Activated CD8-positive, alpha-beta memory T cell treated with anti-CD3 and anti-CD28 coated beads, Interleukin-2, amount 10 ng/mL, durations not matched to agents 7 days and 5 days (primary cell): ENCODE results near the gene SAG. TPM values are rescaled to one million over a fixed set of nuclear protein-coding genes. Genes with fewer than 3 reads are reported as not detected.
A peak's percentile ranks its signal among the peaks of the same experiment; 100 is the strongest.

Source experiments
- ATAC-seq: fragments of 150-1000 bp; cut with Tn5 transposase; one replicate; pipeline ENCODE4 v1.10.0; 2021; ENCODE audit warnings: moderate library complexity
- CTCF ChIA-PET: fragments of 350-600 bp; sonication (Branson Sonifier 250); formaldehyde crosslinking; loops from one replicate; lab custom pipeline; 2021; ENCODE audit warnings: antibody characterized with exemption; lab: Charles Lee
- DNase-seq: peaks from one replicate; pipeline ENCODE4 v3.0.0-alpha.2; 2020
- H3K27ac Mint-ChIP-seq: one replicate; pipeline ENCODE4 v1.8.0; 2021; ENCODE audit warnings: mild to moderate bottlenecking, mixed read lengths
- H3K27me3 Mint-ChIP-seq: one replicate; pipeline ENCODE4 v1.8.0; 2021; ENCODE audit warnings: mixed read lengths
- H3K36me3 Mint-ChIP-seq: one replicate; pipeline ENCODE4 v1.8.0; 2021; ENCODE audit warnings: mild to moderate bottlenecking, mixed read lengths
- H3K4me1 Mint-ChIP-seq: one replicate; pipeline ENCODE4 v1.8.0; 2021; ENCODE audit warnings: mixed read lengths
- H3K4me3 Mint-ChIP-seq: one replicate; pipeline ENCODE4 v1.8.0; 2021; ENCODE audit warnings: mild to moderate bottlenecking, moderate library complexity, mixed read lengths
- H3K9me3 Mint-ChIP-seq: one replicate; pipeline ENCODE4 v1.8.0; 2022; ENCODE audit warnings: low read depth, mixed read lengths
- total RNA-seq, 2 experiments: library from RNA; stranded (reverse); gene quantifications; one replicate each; pipeline ENCODE4 v1.2.3, GENCODE V29; 2021

SAG gene
- under 1 TPM; 0.09 to 0.23 TPM for total RNA-seq

DNA sequence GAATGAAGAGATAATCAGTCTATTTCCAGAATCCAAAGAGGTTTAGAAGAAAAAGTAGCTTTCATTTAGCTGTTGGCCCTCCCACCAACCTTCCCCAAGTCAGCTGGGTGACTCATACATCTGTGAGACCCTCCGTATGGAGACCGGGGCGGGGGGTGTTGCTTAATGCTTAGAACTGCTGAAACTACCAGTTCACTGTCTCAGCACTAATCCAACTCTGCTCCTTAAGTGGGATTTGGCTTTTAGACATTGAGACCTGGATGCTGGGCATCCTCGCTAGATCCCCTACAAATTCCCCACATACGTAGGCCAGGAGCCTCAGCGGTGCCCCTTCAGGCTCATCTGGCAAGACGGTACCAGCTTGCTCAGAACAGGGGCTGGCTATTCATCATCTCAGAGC lies at the start of gene SAG:
TSS of gene SAG (plus strand) at position 252 of the 400 bp plus-strand sequence. CDS start 1,374 bp downstream, outside the sequence.
- CTCF ChIA-PET: interaction anchor here (0.7 kb wide), 1 partner anchor 28 kb away, joined by 3 read pairs; no protein-coding TSS in a partner anchor
- no peaks in the 10 kb centered on the region for H3K36me3 Mint-ChIP-seq
- no peaks in the 10 kb centered on the region for H3K9me3 Mint-ChIP-seq
- ATAC-seq (no peak), DNase-seq (no peak)
- H3K27ac Mint-ChIP-seq: no peak within 1 kb of the TSS
- no peak within 1 kb of the TSS for H3K4me3 Mint-ChIP-seq
- H3K4me1 Mint-ChIP-seq: peaks cover 12% of the 10 kb centered on the region
- H3K27me3 Mint-ChIP-seq: no peaks in the 10 kb centered on the region

DNA sequence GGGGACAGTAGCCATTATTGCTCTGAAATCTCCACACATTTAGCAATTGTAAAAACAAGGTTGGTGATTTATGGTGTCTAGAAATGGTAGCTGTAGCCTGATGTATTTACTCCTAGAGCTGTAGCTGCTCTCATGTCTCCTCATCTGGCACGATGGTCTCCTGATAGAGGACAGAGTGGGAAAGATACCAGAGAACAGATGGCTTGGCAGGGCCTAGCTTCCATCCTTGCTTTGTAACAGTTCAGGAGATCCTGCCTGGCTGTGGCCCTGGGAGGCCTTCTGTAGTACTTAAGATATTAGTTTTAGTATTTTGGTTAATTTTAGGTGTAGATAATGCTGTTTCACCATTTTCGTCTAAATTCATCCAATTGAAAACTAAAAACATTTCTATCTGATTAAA lies 49.4 kb upstream of the SAG start:
- no peaks in the 10 kb centered on the region for H3K9me3 Mint-ChIP-seq
- H3K4me1 Mint-ChIP-seq: peaks cover 79% of the 10 kb centered on the region
- H3K27me3 Mint-ChIP-seq: no peaks in the 10 kb centered on the region
- CTCF ChIA-PET: interaction anchor here (1.2 kb wide), 1 partner anchor 10 kb away, joined by 3 read pairs; no protein-coding TSS in a partner anchor
- no peak overlapping the region for H3K27ac Mint-ChIP-seq
- DNase-seq (no peak), ATAC-seq (no peak)
- H3K4me3 Mint-ChIP-seq: no peak overlapping the region
- peaks cover 73% of the 10 kb centered on the region for H3K36me3 Mint-ChIP-seq

DNA sequence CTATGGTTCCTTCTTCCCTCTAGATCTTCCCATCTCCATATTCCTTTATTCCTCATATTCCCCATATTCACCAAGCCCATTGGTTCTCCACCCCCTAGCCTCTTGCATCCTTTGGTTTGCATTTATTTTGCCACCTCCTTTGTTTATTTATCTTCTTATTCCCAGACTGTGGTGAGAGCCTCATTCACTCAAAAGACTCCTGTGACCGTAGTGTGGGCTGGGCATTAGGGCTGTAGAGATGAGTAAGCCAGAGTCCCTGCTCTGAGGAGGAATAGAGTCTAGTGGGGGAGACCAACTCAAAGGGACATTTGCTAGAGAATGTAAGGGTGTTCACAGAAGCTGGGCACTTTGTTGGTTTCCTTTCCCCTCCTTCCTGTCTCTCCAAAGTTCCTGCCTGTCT lies 47.9 kb upstream of the SAG start:
- CTCF ChIA-PET: no interaction called here
- DNase-seq: no peak
- no peaks in the 10 kb centered on the region for H3K27me3 Mint-ChIP-seq
- H3K9me3 Mint-ChIP-seq: no peaks in the 10 kb centered on the region
- ATAC-seq: no peak
- peaks cover 74% of the 10 kb centered on the region for H3K36me3 Mint-ChIP-seq
- no peak overlapping the region for H3K4me3 Mint-ChIP-seq
- H3K27ac Mint-ChIP-seq: peak overlapping the region; percentile 70
- peaks cover 67% of the 10 kb centered on the region for H3K4me1 Mint-ChIP-seq

DNA sequence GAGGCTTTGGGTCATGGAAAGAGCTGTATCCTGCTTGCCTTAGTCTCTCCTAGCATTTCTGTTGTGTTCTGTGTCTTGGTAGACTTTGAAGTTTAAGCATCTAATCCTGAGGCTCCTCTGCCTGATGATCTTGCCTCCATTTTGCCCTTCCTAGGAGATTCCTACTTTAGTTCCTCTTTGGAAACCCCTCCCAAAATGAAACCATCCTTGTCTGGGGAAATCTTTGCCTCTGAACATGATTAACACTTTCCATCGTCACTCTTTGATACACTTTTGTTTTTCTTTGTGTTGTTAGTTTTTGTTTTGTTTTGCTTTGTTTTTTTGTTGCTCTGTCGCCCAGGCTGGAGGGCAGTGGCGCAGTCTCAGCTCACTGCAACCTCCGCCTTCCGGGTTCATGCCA lies 47.0 kb upstream of the SAG start:
- Mint-ChIP-seq H3K9me3 (no peaks in the 10 kb centered on the region), H3K27me3 (no peaks in the 10 kb centered on the region), H3K36me3 (peaks cover 71% of the 10 kb centered on the region), H3K27ac (peak overlapping the region; percentile 70), H3K4me1 (peaks cover 60% of the 10 kb centered on the region), H3K4me3 (no peak overlapping the region)
- CTCF ChIA-PET: interaction anchor here (8.7 kb wide), 1 partner anchor 9 kb away, joined by 93 read pairs; the partner anchor contains the start of gene ATG16L1
- ATAC-seq (no peak), DNase-seq (no peak)

DNA sequence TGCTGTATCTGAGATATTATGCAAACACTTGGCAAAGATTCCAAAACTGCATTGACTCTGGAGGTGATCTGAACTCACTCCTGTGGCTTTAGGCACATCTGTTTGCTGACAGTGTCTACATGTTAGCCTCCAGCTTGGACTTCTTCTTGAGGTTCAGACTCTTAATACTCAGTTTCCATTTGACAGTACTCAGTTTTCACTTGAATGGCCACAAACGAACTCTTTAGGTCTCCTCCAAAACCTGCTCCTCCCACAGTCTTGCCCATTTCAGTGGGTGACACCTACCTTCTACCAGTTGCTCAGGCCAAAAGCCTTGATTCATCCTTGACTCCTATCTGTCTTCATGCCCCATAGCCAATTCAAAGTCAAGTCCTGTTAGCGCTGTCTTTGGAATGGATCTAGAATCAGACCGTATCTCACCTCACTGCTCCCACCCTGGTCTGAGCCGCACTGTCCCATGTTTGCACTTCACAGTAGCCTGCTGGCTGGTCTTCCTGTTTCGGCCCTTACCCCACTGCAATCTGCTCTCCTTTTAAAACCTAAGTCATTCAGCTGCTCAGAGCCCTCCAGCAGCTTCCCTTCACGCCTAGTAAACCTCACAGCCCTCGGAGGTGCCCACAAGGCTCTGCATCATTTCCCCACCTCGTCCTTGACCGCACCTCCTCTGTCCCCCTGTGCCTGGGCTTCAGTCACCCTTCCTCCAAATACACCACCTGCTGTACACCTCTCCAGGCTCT lies 45.6 kb upstream of the SAG start:
- no peaks in the 10 kb centered on the region for H3K9me3 Mint-ChIP-seq
- H3K4me3 Mint-ChIP-seq: peak overlapping the region; percentile 0
- no peaks in the 10 kb centered on the region for H3K27me3 Mint-ChIP-seq
- CTCF ChIA-PET: interaction anchor here (1.0 to 8.7 kb wide), 3 partner anchors 10 to 180 kb away, joined by 3 to 93 read pairs (median 3); partner anchors contain the start of gene ATG16L1
- peak overlapping the region; percentile 81 for H3K27ac Mint-ChIP-seq
- H3K4me1 Mint-ChIP-seq: peaks cover 68% of the 10 kb centered on the region
- DNase-seq (no peak), ATAC-seq (peak; percentile 55)
- H3K36me3 Mint-ChIP-seq: peaks cover 76% of the 10 kb centered on the region

DNA sequence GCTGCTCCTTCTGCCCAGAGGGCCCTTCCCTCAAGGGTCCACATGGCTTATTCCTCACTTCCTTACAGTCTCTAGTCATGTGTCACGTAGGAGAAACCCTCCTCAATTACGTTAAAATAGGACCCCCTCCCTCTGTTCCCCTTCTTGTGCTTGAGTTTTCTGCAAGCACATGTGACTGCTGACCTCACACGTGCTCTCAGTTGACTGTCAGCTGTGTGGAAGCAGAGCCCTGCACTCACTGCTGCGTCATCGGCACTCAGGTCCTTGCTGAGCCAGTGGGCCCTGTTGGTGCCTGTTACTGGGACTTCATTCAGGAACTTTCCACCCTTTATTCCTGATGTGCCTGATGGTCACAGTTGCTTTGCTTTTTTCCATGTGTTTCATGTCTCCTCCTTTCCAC lies 45.1 kb upstream of the SAG start:
- H3K4me1 Mint-ChIP-seq: peaks cover 73% of the 10 kb centered on the region
- no peak overlapping the region for H3K4me3 Mint-ChIP-seq
- no peaks in the 10 kb centered on the region for H3K9me3 Mint-ChIP-seq
- peaks cover 75% of the 10 kb centered on the region for H3K36me3 Mint-ChIP-seq
- peak overlapping the region; percentile 81 for H3K27ac Mint-ChIP-seq
- CTCF ChIA-PET: interaction anchor here (1.0 to 8.7 kb wide), 2 partner anchors 11 to 44 kb away, joined by 3 to 93 read pairs; partner anchors contain the start of gene ATG16L1
- ATAC-seq (no peak), DNase-seq (no peak)
- H3K27me3 Mint-ChIP-seq: no peaks in the 10 kb centered on the region

DNA sequence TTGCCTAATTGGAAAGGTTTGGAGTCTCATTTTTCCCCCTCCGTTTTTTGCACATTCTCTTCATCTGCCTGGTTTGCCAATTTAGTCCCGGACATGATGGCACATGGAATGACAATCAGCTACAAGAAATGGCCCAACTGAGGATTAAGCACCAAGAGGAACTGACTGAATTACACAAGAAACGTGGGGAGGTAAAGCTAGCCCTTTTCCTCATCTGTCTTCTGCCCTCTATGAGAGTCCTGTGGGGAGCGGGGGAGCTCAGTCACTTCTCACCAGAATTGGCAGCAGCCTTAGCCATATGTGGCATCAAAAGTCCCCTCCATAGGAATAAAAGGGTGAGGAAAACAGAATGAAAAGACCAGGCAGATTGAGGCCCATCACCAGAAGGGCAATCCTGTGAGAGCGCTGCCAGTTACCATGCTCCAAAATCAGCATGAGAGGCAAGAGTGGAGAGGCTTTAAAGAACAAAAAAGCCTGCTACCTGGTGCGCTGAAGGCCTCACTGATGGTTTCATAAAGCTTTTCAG lies 44.5 kb upstream of the SAG start:
- no peaks in the 10 kb centered on the region for H3K27me3 Mint-ChIP-seq
- peaks cover 76% of the 10 kb centered on the region for H3K4me1 Mint-ChIP-seq
- H3K36me3 Mint-ChIP-seq: peaks cover 74% of the 10 kb centered on the region
- DNase-seq: no peak
- H3K27ac Mint-ChIP-seq: peak overlapping the region; percentile 81
- H3K9me3 Mint-ChIP-seq: no peaks in the 10 kb centered on the region
- CTCF ChIA-PET: interaction anchor here (0.8 to 8.7 kb wide), 3 partner anchors 11 to 410 kb away, joined by 3 to 93 read pairs (median 3); partner anchors contain the start of gene ATG16L1
- ATAC-seq: no peak
- H3K4me3 Mint-ChIP-seq: no peak overlapping the region

DNA sequence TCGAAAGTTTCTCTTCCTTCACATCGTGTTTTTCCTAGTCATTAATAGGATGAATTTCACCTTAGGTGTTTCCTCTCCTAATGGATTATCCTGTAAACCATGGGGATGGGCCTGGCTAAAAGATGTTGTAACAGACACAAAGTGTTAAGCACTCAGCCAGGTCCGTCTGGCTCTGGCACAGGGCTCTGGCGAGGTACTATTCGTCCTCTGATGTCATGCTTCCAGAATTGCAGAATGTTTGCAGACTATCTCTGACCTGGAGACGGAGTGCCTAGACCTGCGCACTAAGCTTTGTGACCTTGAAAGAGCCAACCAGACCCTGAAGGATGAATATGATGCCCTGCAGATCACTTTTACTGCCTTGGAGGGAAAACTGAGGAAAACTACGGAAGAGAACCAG lies 42.9 kb upstream of the SAG start:
- Mint-ChIP-seq H3K4me3 (no peak overlapping the region), H3K4me1 (peaks cover 76% of the 10 kb centered on the region), H3K36me3 (peaks cover 73% of the 10 kb centered on the region), H3K9me3 (no peaks in the 10 kb centered on the region), H3K27me3 (no peaks in the 10 kb centered on the region), H3K27ac (peak overlapping the region; percentile 16)
- no peak for DNase-seq
- CTCF ChIA-PET: interaction anchor here (8.7 kb wide), 1 partner anchor 13 kb away, joined by 93 read pairs; the partner anchor contains the start of gene ATG16L1
- ATAC-seq: no peak

DNA sequence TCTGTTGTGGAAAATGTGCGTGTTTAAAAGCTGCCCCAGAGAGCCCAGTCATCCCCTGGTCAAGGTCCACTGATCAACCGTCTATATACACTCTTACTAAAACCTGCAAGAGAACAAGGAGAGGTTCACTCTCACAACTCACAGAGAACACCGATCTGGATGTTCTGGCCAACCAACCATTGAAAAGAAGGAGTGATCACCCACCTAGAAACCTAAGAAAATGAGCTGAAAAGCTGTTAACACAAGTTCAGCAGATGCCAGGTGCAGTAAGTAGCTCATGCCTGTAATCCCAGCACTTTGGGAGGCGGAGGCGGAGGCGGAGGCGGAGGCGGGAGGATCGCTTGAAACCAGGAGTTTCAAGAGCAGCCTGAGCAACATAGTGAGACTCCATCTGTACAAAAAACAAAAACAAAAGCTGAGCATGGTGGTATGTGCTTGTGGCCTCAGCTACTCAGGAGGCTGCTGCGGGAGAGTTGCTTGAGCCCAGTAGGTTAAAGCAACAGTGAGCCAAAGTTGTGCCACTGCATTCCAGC lies 41.7 kb upstream of the SAG start:
- H3K27me3 Mint-ChIP-seq: no peaks in the 10 kb centered on the region
- DNase-seq (no peak), ATAC-seq (no peak)
- H3K4me3 Mint-ChIP-seq: no peak overlapping the region
- H3K4me1 Mint-ChIP-seq: peaks cover 76% of the 10 kb centered on the region
- H3K27ac Mint-ChIP-seq: peak overlapping the region; percentile 98
- CTCF ChIA-PET: interaction anchor here (8.7 kb wide), 1 partner anchor 14 kb away, joined by 93 read pairs; the partner anchor contains the start of gene ATG16L1
- H3K9me3 Mint-ChIP-seq: no peaks in the 10 kb centered on the region
- peaks cover 73% of the 10 kb centered on the region for H3K36me3 Mint-ChIP-seq

DNA sequence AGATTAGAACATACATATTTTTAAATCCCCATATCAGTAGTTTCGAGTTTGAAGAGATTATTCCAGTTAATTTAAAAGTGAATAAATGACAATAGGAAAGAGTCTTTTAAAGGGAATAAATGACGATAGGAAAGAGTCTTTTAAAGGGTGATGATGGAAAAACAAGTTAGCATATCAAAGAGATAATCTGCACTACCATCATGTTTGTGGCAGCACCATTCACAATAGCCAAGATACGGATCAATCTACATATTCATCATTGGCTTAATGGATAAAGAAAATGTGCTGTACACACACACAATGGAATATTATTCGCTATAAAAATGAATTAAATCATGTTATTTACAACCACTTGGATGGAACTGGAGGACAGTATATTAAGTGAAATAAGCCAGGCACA lies 41.1 kb upstream of the SAG start:
- Mint-ChIP-seq H3K9me3 (no peaks in the 10 kb centered on the region), H3K4me1 (peaks cover 72% of the 10 kb centered on the region), H3K27me3 (no peaks in the 10 kb centered on the region), H3K4me3 (no peak overlapping the region), H3K27ac (peak overlapping the region; percentile 98), H3K36me3 (peaks cover 73% of the 10 kb centered on the region)
- DNase-seq (no peak), ATAC-seq (no peak)
- CTCF ChIA-PET: interaction anchor here (1.8 to 8.7 kb wide), 2 partner anchors 15 to 65 kb away, joined by 5 to 93 read pairs; partner anchors contain the start of gene ATG16L1

DNA sequence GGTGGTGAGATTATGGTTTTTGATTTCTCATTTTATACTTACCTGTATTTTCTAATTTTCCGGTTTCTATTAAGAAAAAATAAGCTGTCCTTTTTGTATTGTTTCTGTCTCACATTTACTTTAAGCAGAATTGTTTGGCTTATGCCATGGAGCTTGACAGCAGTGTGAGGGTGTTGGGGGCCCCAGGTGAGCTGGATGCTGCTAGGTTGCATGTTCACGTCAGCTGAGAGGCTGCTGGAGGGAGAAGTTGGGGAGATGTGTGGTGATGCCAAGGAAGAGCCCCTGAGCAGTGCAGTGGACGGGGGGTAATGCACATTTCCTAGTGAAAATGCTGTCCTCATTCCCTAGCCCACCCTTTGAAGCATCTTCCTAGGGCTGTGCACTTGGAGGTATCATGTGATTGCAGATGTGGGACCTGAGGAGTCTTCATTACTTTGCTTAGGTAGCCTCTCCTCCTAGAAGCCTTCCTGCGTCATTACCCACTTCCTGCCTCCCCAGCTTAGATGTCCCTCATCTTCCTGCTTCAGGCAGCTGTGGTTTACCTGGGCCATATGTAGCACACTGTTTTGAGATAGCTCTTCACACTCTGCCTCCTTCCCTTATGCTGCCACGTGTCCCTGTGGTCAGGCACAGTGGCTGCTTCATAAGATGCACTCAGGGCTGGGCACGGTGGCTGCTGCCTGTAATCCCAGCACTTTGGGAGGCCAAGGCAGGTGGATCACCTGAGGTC lies 39.9 kb upstream of the SAG start:
- peak overlapping the region; percentile 70 for H3K4me3 Mint-ChIP-seq
- CTCF ChIA-PET: interaction anchor here (1.0 to 8.7 kb wide), 13 partner anchors 9 to 214 kb away, joined by 3 to 93 read pairs (median 4); partner anchors contain the start of genes ATG16L1 and DGKD
- peaks cover 71% of the 10 kb centered on the region for H3K4me1 Mint-ChIP-seq
- ATAC-seq (peak; percentile 94), DNase-seq (peak; percentile 96)
- no peaks in the 10 kb centered on the region for H3K27me3 Mint-ChIP-seq
- H3K27ac Mint-ChIP-seq: peak overlapping the region; percentile 98
- peaks cover 71% of the 10 kb centered on the region for H3K36me3 Mint-ChIP-seq
- no peaks in the 10 kb centered on the region for H3K9me3 Mint-ChIP-seq

DNA sequence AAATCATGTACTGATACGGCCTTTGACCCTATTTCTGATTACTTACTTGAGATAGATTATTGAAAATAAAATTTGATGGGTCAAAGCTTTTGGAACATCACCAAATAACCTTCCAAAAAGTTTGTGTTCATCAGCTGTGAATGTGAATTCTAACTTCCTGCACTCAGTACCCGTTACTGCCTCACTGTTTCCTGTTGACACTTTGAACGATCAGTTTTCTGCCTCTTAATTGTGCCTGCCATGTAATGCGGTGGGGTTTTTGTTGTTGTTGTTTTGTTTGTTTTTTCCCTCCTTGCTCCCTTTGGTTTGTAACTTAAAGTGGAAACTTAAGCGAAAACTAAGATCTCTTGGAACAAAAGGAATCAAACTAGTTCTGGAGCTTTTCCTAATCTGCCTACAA lies 37.2 kb upstream of the SAG start:
- Mint-ChIP-seq H3K27ac (peak overlapping the region; percentile 98), H3K36me3 (peaks cover 81% of the 10 kb centered on the region), H3K9me3 (no peaks in the 10 kb centered on the region), H3K4me3 (peak overlapping the region; percentile 60), H3K27me3 (no peaks in the 10 kb centered on the region), H3K4me1 (peaks cover 79% of the 10 kb centered on the region)
- ATAC-seq (no peak), DNase-seq (no peak)
- CTCF ChIA-PET: interaction anchor here (0.6 to 1.8 kb wide), 12 partner anchors 14 to 216 kb away, joined by 3 to 8 read pairs (median 4); partner anchors contain the start of gene ATG16L1
